ENCODE results near the gene ATF6.

Gene ATF6

DNA sequence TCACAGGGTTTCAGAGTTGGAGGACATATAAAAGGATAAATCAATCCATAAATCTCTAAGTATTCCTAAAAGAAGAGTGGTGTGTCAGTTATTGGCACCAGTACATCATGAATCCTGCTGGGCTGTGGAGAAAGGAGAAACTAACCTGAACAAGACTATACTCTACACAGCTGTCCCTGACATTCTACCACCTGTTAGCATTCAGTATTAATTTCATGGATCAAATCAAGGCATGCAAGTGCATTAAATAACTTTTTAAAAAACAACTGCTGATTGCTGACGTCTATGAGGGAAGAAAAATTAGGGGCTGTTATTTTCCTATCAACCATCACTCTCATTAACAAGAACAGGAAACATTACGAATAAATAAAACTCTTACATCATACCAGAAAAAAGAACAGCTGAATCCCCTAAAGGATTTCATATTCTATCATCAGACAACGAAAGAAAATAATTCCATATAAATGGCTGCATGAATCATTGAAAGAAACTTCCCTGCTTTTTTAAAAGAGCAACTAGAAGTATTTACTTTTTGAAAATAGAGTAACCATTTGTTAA lies 121.7 kb downstream of the ATF6 start:
- Histone ChIP-seq H3K36me3 (ENCODE audit: insufficient read depth, insufficient read length, low read length) (peaks cover 9% of the 10 kb centered on the region), H3K9ac (ENCODE audit: insufficient read length, low read depth) (no peak overlapping the region), H3K27me3 (ENCODE audit: insufficient read depth, insufficient read length) (no peaks in the 10 kb centered on the region), H3K4me1 (ENCODE audit: insufficient read depth, insufficient read length) (no peaks in the 10 kb centered on the region), H3K9me3 (ENCODE audit: insufficient read depth, low read length) (no peaks in the 10 kb centered on the region), H3K4me3 (ENCODE audit: insufficient read length, low read depth) (no peak overlapping the region)
- DNase-seq (ENCODE audit: low read depth, low spot score) = no peak
- TF ChIP-seq ZNF274 (IDR thresholded peaks at IDR 0.05; ENCODE audit: low read depth, low read length) (no peak), SUZ12 (IDR thresholded peaks at IDR 0.05; ENCODE audit: extremely low read depth, insufficient read depth, insufficient read length) (no peak), YY1 (IDR thresholded peaks at IDR 0.05; ENCODE audit: insufficient read depth, insufficient read length) (no peak)

DNA sequence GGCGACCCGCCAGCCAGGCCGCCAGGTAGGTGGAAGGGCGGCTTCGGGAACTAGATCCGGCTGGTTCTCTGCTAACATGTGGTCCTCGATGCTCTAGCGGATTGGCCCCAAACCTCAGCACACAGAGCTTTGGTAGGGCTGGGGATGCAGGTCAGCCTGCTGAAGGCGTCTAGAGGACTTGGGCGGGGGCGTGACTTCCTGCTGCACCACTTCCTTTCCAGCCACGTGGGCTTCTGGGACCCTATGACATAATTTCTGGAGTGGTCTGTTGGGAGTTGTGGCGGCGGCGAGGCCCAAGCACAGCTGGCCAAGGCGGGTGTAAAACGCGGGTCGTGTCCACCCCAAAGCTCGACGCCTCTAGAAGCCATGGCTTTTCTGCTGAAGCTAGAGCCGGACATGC lies 124.5 kb downstream of the ATF6 start:
- Histone ChIP-seq H3K4me3 (ENCODE audit: insufficient read length, low read depth) (no peak overlapping the region), H3K4me1 (ENCODE audit: insufficient read depth, insufficient read length) (no peaks in the 10 kb centered on the region), H3K9me3 (ENCODE audit: insufficient read depth, low read length) (no peaks in the 10 kb centered on the region), H3K27me3 (ENCODE audit: insufficient read depth, insufficient read length) (no peaks in the 10 kb centered on the region), H3K9ac (ENCODE audit: insufficient read length, low read depth) (no peak overlapping the region), H3K36me3 (ENCODE audit: insufficient read depth, insufficient read length, low read length) (peaks cover 9% of the 10 kb centered on the region)
- TF ChIP-seq SUZ12 (IDR thresholded peaks at IDR 0.05; ENCODE audit: extremely low read depth, insufficient read depth, insufficient read length) (no peak), YY1 (IDR thresholded peaks at IDR 0.05; ENCODE audit: insufficient read depth, insufficient read length) (no peak), ZNF274 (IDR thresholded peaks at IDR 0.05; ENCODE audit: low read depth, low read length) (no peak)
- DNase-seq (ENCODE audit: low read depth, low spot score) = no peak

DNA sequence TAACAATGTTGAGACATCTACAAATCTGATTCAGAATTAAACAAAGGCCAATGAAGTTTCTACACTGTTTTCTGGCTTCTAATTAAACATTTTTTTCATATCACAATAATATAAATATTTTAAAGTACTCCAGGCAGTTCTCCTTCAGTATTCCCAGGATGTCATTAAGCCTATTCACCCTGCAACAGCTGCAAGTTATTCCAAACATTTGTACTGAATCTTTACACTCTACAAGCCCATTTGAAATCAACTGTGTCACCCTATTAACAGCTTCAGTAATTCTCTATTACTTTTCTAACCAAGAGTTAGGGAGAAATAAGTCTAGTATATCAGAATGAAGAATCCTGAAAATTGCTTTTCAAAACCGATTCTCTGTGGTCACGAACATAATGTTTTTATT lies 133.0 kb downstream of the ATF6 start:
- Histone ChIP-seq H3K27me3 (ENCODE audit: insufficient read depth, insufficient read length) (no peaks in the 10 kb centered on the region), H3K36me3 (ENCODE audit: insufficient read depth, insufficient read length, low read length) (no peaks in the 10 kb centered on the region), H3K4me3 (ENCODE audit: insufficient read length, low read depth) (no peak overlapping the region), H3K9ac (ENCODE audit: insufficient read length, low read depth) (no peak overlapping the region), H3K4me1 (ENCODE audit: insufficient read depth, insufficient read length) (no peaks in the 10 kb centered on the region), H3K9me3 (ENCODE audit: insufficient read depth, low read length) (no peaks in the 10 kb centered on the region)
- DNase-seq (ENCODE audit: low read depth, low spot score) = no peak
- TF ChIP-seq SUZ12 (IDR thresholded peaks at IDR 0.05; ENCODE audit: extremely low read depth, insufficient read depth, insufficient read length) (no peak), ZNF274 (IDR thresholded peaks at IDR 0.05; ENCODE audit: low read depth, low read length) (no peak), YY1 (IDR thresholded peaks at IDR 0.05; ENCODE audit: insufficient read depth, insufficient read length) (no peak)

DNA sequence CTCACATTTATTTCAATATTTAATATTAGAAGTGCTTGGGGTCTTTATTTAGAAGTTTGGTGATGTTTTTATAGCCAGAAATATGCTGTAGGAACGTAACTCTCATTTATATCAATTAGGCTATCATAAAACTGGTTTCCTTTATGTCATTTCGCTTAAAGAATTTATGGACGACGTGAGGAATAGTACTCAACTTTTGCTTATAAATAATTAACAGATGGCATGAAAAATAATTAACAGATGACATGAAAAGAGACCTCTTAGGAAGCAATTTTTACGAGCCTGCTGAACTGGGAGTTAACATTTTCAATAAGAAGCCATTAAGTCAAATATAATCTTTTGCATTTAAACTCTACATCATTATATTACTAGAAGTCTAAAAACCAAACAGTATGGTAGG lies 134.0 kb downstream of the ATF6 start:
- no peak for DNase-seq (ENCODE audit: low read depth, low spot score)
- Histone ChIP-seq H3K9ac (ENCODE audit: insufficient read length, low read depth) (no peak overlapping the region), H3K9me3 (ENCODE audit: insufficient read depth, low read length) (no peaks in the 10 kb centered on the region), H3K27me3 (ENCODE audit: insufficient read depth, insufficient read length) (no peaks in the 10 kb centered on the region), H3K4me1 (ENCODE audit: insufficient read depth, insufficient read length) (no peaks in the 10 kb centered on the region), H3K36me3 (ENCODE audit: insufficient read depth, insufficient read length, low read length) (no peaks in the 10 kb centered on the region), H3K4me3 (ENCODE audit: insufficient read length, low read depth) (no peak overlapping the region)
- TF ChIP-seq SUZ12 (IDR thresholded peaks at IDR 0.05; ENCODE audit: extremely low read depth, insufficient read depth, insufficient read length) (no peak), ZNF274 (IDR thresholded peaks at IDR 0.05; ENCODE audit: low read depth, low read length) (no peak), YY1 (IDR thresholded peaks at IDR 0.05; ENCODE audit: insufficient read depth, insufficient read length) (no peak)

DNA sequence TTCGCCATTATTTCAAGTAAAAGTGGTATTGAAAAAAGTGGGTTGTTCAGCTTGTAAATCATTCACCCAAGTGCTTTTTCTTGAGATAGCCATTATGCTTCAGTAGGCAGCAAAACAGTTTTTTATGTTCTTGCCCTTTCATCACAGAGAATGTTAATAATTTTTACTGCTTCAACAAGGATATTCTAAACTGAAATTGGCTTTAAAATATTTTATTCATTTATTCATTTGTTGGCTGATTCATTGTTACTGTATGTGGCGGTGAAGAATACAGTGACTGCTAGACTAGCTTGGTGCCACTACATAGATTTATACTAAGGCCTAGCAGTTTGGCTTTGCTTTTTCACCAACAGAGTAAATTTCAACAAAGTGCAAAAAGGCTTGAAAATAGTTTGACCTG lies 136.1 kb downstream of the ATF6 start:
- DNase-seq (ENCODE audit: low read depth, low spot score) = no peak
- no peaks in the 10 kb centered on the region for H3K4me1 ChIP-seq (ENCODE audit: insufficient read depth, insufficient read length)
- no peak for TF ChIP-seq SUZ12 (IDR thresholded peaks at IDR 0.05; ENCODE audit: extremely low read depth, insufficient read depth, insufficient read length)
- no peak for TF ChIP-seq ZNF274 (IDR thresholded peaks at IDR 0.05; ENCODE audit: low read depth, low read length)
- no peak for TF ChIP-seq YY1 (IDR thresholded peaks at IDR 0.05; ENCODE audit: insufficient read depth, insufficient read length)
- no peaks in the 10 kb centered on the region for H3K9me3 ChIP-seq (ENCODE audit: insufficient read depth, low read length)
- no peaks in the 10 kb centered on the region for H3K36me3 ChIP-seq (ENCODE audit: insufficient read depth, insufficient read length, low read length)
- no peak overlapping the region for H3K9ac ChIP-seq (ENCODE audit: insufficient read length, low read depth)
- no peak overlapping the region for H3K4me3 ChIP-seq (ENCODE audit: insufficient read length, low read depth)
- no peaks in the 10 kb centered on the region for H3K27me3 ChIP-seq (ENCODE audit: insufficient read depth, insufficient read length)

DNA sequence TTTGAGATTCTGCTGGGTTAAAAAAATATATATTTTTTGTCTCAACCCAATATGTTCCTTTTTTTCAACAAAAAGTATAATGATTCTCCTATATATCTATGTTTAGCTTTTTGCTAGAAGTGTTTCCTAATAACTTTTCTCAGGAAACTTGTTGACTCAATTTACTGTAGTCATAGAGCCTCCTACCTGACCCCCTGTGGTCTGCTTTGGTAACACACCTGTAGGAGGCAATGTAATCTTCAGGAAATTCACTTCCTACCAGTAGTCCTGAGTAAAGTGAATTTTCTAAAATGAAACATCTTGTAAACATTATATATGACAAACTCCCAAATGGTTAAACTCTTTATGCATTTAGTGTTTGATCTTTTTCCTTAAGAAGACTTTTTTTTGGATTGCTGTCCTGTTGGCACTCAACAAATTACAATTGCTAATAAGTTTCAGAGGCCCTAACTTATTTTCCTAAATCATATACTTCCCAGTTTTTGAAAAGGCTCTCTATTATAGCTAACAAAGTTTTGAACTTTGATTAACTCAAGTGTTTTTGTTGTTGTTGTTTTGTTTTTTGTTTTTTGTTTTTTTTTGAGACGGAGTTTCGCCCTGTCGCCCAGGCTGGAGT lies 139.3 kb downstream of the ATF6 start:
- Histone ChIP-seq H3K27me3 (ENCODE audit: insufficient read depth, insufficient read length) (no peaks in the 10 kb centered on the region), H3K9me3 (ENCODE audit: insufficient read depth, low read length) (no peaks in the 10 kb centered on the region), H3K4me1 (ENCODE audit: insufficient read depth, insufficient read length) (no peaks in the 10 kb centered on the region), H3K9ac (ENCODE audit: insufficient read length, low read depth) (no peak overlapping the region), H3K36me3 (ENCODE audit: insufficient read depth, insufficient read length, low read length) (no peaks in the 10 kb centered on the region), H3K4me3 (ENCODE audit: insufficient read length, low read depth) (no peak overlapping the region)
- peak; percentile 6 for DNase-seq (ENCODE audit: low read depth, low spot score)
- TF ChIP-seq SUZ12 (IDR thresholded peaks at IDR 0.05; ENCODE audit: extremely low read depth, insufficient read depth, insufficient read length) (no peak), ZNF274 (IDR thresholded peaks at IDR 0.05; ENCODE audit: low read depth, low read length) (no peak), YY1 (IDR thresholded peaks at IDR 0.05; ENCODE audit: insufficient read depth, insufficient read length) (no peak)

DNA sequence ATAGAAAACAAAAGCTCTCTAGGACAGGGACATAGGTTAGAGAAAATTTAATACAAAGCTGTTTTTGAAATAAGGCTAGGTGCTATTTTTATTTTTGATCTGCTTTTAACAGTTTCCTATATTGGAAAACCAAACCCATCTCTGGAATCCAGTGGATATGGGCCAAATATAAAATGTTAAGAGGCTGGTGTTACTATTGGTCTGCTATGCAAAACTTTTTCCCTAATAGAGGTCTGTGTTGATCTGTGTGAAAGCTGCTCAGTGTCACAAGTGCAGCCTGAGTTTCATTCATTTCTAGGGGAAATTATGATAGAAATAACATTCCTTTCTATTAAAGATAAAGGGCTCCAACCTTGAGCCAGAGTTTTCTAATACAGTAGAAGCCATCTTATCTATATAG lies 141.1 kb downstream of the ATF6 start:
- DNase-seq (ENCODE audit: low read depth, low spot score) = no peak
- TF ChIP-seq ZNF274 (IDR thresholded peaks at IDR 0.05; ENCODE audit: low read depth, low read length) (no peak), SUZ12 (IDR thresholded peaks at IDR 0.05; ENCODE audit: extremely low read depth, insufficient read depth, insufficient read length) (no peak), YY1 (IDR thresholded peaks at IDR 0.05; ENCODE audit: insufficient read depth, insufficient read length) (no peak)
- no peaks in the 10 kb centered on the region for H3K4me1 ChIP-seq (ENCODE audit: insufficient read depth, insufficient read length)
- no peak overlapping the region for H3K9ac ChIP-seq (ENCODE audit: insufficient read length, low read depth)
- H3K27me3 ChIP-seq (ENCODE audit: insufficient read depth, insufficient read length) = no peaks in the 10 kb centered on the region
- H3K4me3 ChIP-seq (ENCODE audit: insufficient read length, low read depth) = no peak overlapping the region
- H3K9me3 ChIP-seq (ENCODE audit: insufficient read depth, low read length) = no peaks in the 10 kb centered on the region
- no peaks in the 10 kb centered on the region for H3K36me3 ChIP-seq (ENCODE audit: insufficient read depth, insufficient read length, low read length)
